Natural killer cell (primary cell): ENCODE results near the gene MBD1. TPM values are rescaled to one million over a fixed set of nuclear protein-coding genes. Genes with fewer than 3 reads are reported as not detected.
A peak's percentile ranks its signal among the peaks of the same experiment; 100 is the strongest.
"Not testable (repeated sequence)": the region's sequence is repeated elsewhere in the genome, so short reads cannot be mapped to it uniquely, and the experiment has no call there.

Source experiments
- ATAC-seq, 3 donors: fragments of 150-1000 bp in 2 of 3; fragments of 200-7000 bp in 1 of 3; cut with Tn5 transposase; 1 replicate in 1 of 3; 2 replicates in 2 of 3; pipeline ENCODE4 v1.10.0; 2021; ENCODE audit warnings: mild to moderate bottlenecking in 2 of 3, moderate library complexity in 2 of 3
- DNase-seq, 2 donors: peaks; one replicate each; pipeline versions ENCODE4 v3.0.0 to v3.0.0-alpha.2; 2013 to 2021; ENCODE audit warnings: mixed read lengths in 1 of 2
- H3K27ac ChIP-seq: one replicate; pipeline ENCODE4 v1.5.1; 2013; ENCODE audit warnings: mild to moderate bottlenecking, low read length
- H3K27me3 ChIP-seq: one replicate; pipeline ENCODE4 v1.6.1; 2013; ENCODE audit warnings: low read length; ENCODE audit not compliant: control insufficient read depth, insufficient read depth
- H3K36me3 ChIP-seq: one replicate; pipeline ENCODE4 v1.6.1; 2013; ENCODE audit warnings: low read length; ENCODE audit not compliant: control insufficient read depth, insufficient read depth
- H3K4me1 ChIP-seq: one replicate; pipeline ENCODE4 v1.6.1; 2013; ENCODE audit warnings: low read length; ENCODE audit not compliant: control insufficient read depth, insufficient read depth
- H3K4me3 ChIP-seq: one replicate; pipeline ENCODE4 v1.5.1; 2013; ENCODE audit warnings: low read length
- H3K9me3 ChIP-seq: one replicate; pipeline ENCODE4 v1.6.1; 2013; ENCODE audit warnings: low read length; ENCODE audit not compliant: control insufficient read depth, insufficient read depth
- H3K27ac Mint-ChIP-seq, 2 donors: one replicate each; pipeline ENCODE4 v1.8.0; 2022; ENCODE audit warnings: mild to moderate bottlenecking in 2 of 2, mixed read lengths in 2 of 2, moderate library complexity in 1 of 2
- H3K27me3 Mint-ChIP-seq, 2 donors: one replicate each; pipeline ENCODE4 v1.8.0; 2022; ENCODE audit warnings: low read depth in 2 of 2, mixed read lengths in 2 of 2
- H3K36me3 Mint-ChIP-seq: one replicate; pipeline ENCODE4 v1.8.0; 2022; ENCODE audit warnings: mixed read lengths
- H3K4me1 Mint-ChIP-seq, 2 donors: one replicate each; pipeline ENCODE4 v1.8.0; 2022; ENCODE audit warnings: mixed read lengths in 2 of 2
- H3K4me3 Mint-ChIP-seq: one replicate; pipeline ENCODE4 v1.8.0; 2022; ENCODE audit warnings: mild to moderate bottlenecking, moderate library complexity, mixed read lengths
- H3K9me3 Mint-ChIP-seq, 2 donors: one replicate each; pipeline ENCODE4 v1.8.0; 2022; ENCODE audit warnings: mixed read lengths in 2 of 2
- CTCF ChIP-seq: fragments of 200-600 bp; IDR thresholded peaks from one replicate; pipeline ENCODE4 v1.8.0; 2022; ENCODE audit warnings: antibody characterized with exemption
- WGBS: methylation state at CpG from one replicate; pipeline ENCODE4 v1.1.7; 2013; ENCODE audit warnings: missing lambda C conversion rate; ENCODE audit not compliant: insufficient coverage; 5-methylcytosine and 5-hydroxymethylcytosine counted together
- intact Hi-C: fragments of 100-400 bp; cut with micrococcal nuclease; formaldehyde crosslinking; loops from one replicate; pipeline ENCODE4 v1.14.2; 2022
- total RNA-seq, 4 donors: library from RNA; stranded (reverse); fragments of 120-200 nt in 1 of 4; gene quantifications; one replicate each; pipeline versions ENCODE4 v1.2.3 to v1.2.4, GENCODE V29; 2013 to 2022

Gene MBD1
- total RNA-seq, 3 donors from 2014 or later (not counting 1 experiment from before 2014, with no cell fraction given): 106 to 113 (median 111) TPM

GRCh38 chr18:50312296-50313030, 31.1 kb upstream of the MBD1 start:
- H3K4me3 ChIP-seq: no peak overlapping the region
- Mint-ChIP-seq H3K27me3 (peaks cover 28 to 37% of the 10 kb centered on the region in 2 donors), H3K27ac (no peak overlapping the region), H3K4me3 (no peak overlapping the region), H3K9me3 (no peaks in the 10 kb centered on the region), H3K36me3 (no peaks in the 10 kb centered on the region), H3K4me1 (peaks cover 6 to 12% of the 10 kb centered on the region in 2 donors)
- peaks cover 3% of the 10 kb centered on the region for H3K27me3 ChIP-seq
- 78% methylated on average over 7 of the region's 7 CpGs for whole genome bisulfite sequencing
- no peaks in the 10 kb centered on the region for H3K36me3 ChIP-seq
- ATAC-seq (no peak), DNase-seq (no peak)
- H3K4me1 ChIP-seq: peaks cover 9% of the 10 kb centered on the region
- no peak for TF ChIP-seq CTCF
- H3K9me3 ChIP-seq: no peaks in the 10 kb centered on the region
- intact Hi-C loops: no loop called here
- no peak overlapping the region for H3K27ac ChIP-seq

DNA sequence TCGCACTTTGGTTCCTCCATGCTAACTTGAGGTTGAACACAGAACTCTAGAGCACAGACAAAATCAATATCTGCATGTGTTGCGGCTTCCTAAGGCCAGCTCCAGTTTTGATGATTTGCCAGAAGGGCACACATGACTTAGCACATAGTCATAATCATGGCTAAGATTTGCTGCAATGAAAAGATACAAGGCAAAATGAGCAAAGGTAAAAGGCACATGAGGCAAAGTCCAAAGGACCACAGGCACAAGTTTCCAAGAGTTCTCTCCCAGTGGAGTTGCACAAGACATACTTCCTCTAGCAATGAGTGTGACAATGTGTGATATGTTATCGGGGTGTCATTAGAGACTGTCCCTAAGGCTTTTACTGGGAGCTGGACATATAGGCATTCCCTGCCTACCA, 30.3 kb upstream of the MBD1 start:
- Histone ChIP-seq H3K27ac (no peak overlapping the region), H3K9me3 (no peaks in the 10 kb centered on the region), H3K27me3 (peaks cover 3% of the 10 kb centered on the region), H3K4me3 (no peak overlapping the region), H3K36me3 (no peaks in the 10 kb centered on the region), H3K4me1 (peaks cover 16% of the 10 kb centered on the region)
- Mint-ChIP-seq H3K36me3 (no peaks in the 10 kb centered on the region), H3K9me3 (no peaks in the 10 kb centered on the region), H3K4me1 (peaks cover 11 to 17% of the 10 kb centered on the region in 2 donors), H3K27ac (no peak overlapping the region), H3K4me3 (no peak overlapping the region), H3K27me3 (peaks cover 24 to 29% of the 10 kb centered on the region in 2 donors)
- no peak for TF ChIP-seq CTCF
- 89% methylated on average over 3 of the region's 3 CpGs for WGBS
- DNase-seq (no peak), ATAC-seq (no peak)
- intact Hi-C loops: no loop called here

DNA sequence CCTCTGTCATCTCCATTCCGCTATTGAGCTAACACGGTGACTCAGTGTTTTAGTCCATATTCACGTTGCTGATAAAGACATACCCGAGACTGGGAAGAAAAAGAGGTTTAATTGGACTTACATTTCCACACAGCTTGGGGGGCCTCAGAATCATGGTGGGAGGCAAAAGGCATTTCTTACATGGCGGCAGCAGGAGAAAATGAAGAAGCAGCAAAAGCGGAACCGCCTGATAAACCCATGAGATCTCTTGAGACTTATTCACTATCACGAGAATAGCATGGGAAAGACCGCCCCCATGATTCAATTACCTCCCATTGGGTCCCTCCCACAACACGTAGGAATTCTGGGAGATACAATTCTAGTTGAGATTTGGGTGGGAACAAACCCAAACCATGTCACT, 28.8 kb upstream of the MBD1 start:
- no peak for DNase-seq
- Histone ChIP-seq H3K27ac (no peak overlapping the region), H3K36me3 (no peaks in the 10 kb centered on the region), H3K4me1 (peaks cover 16% of the 10 kb centered on the region), H3K27me3 (no peaks in the 10 kb centered on the region), H3K9me3 (no peaks in the 10 kb centered on the region), H3K4me3 (no peak overlapping the region)
- H3K9me3 Mint-ChIP-seq: no peaks in the 10 kb centered on the region
- H3K36me3 Mint-ChIP-seq: peaks cover 4% of the 10 kb centered on the region
- intact Hi-C loops: no loop called here
- no peak overlapping the region for H3K4me3 Mint-ChIP-seq
- 95% methylated on average over 8 of the region's 10 CpGs for WGBS
- H3K27ac Mint-ChIP-seq: no peak overlapping the region
- no peak for ATAC-seq
- H3K4me1 Mint-ChIP-seq: peaks cover 11 to 17% of the 10 kb centered on the region in 2 donors
- TF ChIP-seq CTCF: no peak
- H3K27me3 Mint-ChIP-seq: peaks cover 21 to 32% of the 10 kb centered on the region in 2 donors

- H3K4me3 ChIP-seq, ATAC-seq, H3K36me3 ChIP-seq, DNase-seq, H3K9me3 Mint-ChIP-seq, H3K36me3 Mint-ChIP-seq, H3K27ac ChIP-seq, H3K27me3 ChIP-seq, H3K9me3 ChIP-seq, intact Hi-C loops, H3K27ac Mint-ChIP-seq: not testable (repeated sequence)
- H3K27me3 Mint-ChIP-seq: peaks cover 19 to 31% of the 10 kb centered on the region in 2 donors
- peaks cover 16% of the 10 kb centered on the region for H3K4me1 ChIP-seq
- peaks cover 11 to 17% of the 10 kb centered on the region in 2 donors for H3K4me1 Mint-ChIP-seq
- peak overlapping the region; percentile 11 for H3K4me3 Mint-ChIP-seq
- WGBS: 78% methylated on average over 5 of the region's 5 CpGs
These were observed 27.5 kb upstream of the MBD1 start for GRCh38 chr18:50308851-50309250.
